ENCODE data around the gene GNAT1.

DNA sequence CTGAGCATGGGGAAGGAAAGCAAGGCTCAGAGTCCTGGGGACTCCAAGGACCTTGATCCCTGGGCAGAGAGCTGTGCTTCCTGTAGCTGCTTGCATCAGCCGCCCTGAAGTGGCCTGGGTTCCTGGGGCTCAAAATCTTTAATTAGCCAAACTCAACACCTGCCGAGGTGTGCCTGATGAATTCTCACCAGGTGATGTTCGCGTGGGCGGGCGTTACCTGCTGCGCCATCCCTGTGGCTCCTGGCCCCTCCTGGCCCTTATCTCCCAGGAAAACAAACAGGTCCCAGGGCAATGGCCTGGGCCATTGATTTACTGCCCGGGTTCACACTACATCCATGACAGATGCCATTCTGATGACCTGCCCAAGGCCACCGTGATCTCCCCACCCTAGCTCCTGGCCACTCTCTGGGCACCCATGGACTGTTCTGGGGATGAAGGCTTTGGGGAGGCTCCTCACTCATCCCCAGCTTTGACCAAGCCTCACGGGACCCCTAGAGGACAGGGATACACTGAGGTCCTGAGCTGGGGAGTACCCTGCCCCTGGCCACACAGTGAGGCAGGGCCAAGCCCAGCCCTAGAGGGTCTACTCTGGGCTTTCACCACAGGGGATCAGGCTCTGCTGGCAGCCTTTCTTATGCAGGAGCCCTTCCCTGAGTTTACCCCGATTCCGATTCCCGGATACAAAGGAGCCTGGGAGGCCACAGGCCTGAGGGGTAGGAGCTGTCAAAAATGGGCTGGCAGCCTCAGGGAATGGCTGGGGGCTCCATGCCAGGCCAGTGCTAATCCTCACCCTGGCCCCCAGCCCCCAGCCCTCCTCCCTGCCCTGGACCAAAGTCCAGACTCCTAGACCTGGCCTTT lies 19.3 kb downstream of the GNAT1 start:
- TF ChIP-seq POLR2A (IDR thresholded peaks at IDR 0.05), result no peak
- TF ChIP-seq, protein P1, sequence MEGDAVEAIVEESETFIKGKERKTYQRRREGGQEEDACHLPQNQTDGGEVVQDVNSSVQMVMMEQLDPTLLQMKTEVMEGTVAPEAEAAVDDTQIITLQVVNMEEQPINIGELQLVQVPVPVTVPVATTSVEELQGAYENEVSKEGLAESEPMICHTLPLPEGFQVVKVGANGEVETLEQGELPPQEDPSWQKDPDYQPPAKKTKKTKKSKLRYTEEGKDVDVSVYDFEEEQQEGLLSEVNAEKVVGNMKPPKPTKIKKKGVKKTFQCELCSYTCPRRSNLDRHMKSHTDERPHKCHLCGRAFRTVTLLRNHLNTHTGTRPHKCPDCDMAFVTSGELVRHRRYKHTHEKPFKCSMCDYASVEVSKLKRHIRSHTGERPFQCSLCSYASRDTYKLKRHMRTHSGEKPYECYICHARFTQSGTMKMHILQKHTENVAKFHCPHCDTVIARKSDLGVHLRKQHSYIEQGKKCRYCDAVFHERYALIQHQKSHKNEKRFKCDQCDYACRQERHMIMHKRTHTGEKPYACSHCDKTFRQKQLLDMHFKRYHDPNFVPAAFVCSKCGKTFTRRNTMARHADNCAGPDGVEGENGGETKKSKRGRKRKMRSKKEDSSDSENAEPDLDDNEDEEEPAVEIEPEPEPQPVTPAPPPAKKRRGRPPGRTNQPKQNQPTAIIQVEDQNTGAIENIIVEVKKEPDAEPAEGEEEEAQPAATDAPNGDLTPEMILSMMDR (IDR thresholded peaks at IDR 0.05), result no peak

All from thyroid gland (tissue), 4 donors.